B cell (primary cell): ENCODE measurements around the gene STK11. TPM values are rescaled to one million over a fixed set of nuclear protein-coding genes. Genes with fewer than 3 reads are reported as not detected.

Experiments
- ATAC-seq: fragments of 200-7000 bp; cut with Tn5 transposase; one replicate; pipeline ENCODE4 v1.10.0; 2021; ENCODE audit warnings: low read depth, mild to moderate bottlenecking, moderate number of reproducible peaks, moderate library complexity
- CTCF ChIA-PET: fragments of 350-600 bp; sonication (Branson Sonifier 250); formaldehyde crosslinking; loops from one replicate; lab custom pipeline; 2021; ENCODE audit warnings: antibody characterized with exemption, inconsistent platforms; lab: Charles Lee
- POLR2A ChIA-PET: fragments of 350-600 bp; sonication (Branson Sonifier 250); formaldehyde crosslinking; loops from one replicate; lab custom pipeline; 2021; ENCODE audit warnings: antibody characterized with exemption; lab: Charles Lee
- DNase-seq: peaks from one replicate; pipeline ENCODE4 v3.0.0; 2013
- H2AFZ ChIP-seq: 2 replicates; pipeline ENCODE4 v1.6.1; 2012; ENCODE audit warnings: mild to moderate bottlenecking, low read depth, low read length; ENCODE audit not compliant: insufficient read depth, poor library complexity, severe bottlenecking
- H3K27ac ChIP-seq, 2 donors: 1 replicate in 1 of 2; 2 replicates in 1 of 2; pipeline ENCODE4 v1.5.1; 2012 to 2013; ENCODE audit warnings: low read length in 2 of 2, mild to moderate bottlenecking in 2 of 2, moderate library complexity in 1 of 2
- H3K27me3 ChIP-seq, 4 experiments: fragments of 200-600 bp in 1 of 4; sonication (generic) in 1 of 4; replicated peaks in 1 of 4; 1 replicate in 2 of 4; 2 replicates in 2 of 4; pipeline versions ENCODE4 v1.6.1 to v1.7.0; 2013 to 2016; ENCODE audit warnings: low read length in 3 of 4, mild to moderate bottlenecking in 2 of 4, mixed read lengths in 1 of 4, moderate library complexity in 1 of 4; ENCODE audit not compliant: insufficient read depth in 4 of 4, control insufficient read depth in 3 of 4; ENCODE audit errors: control extremely low read depth in 1 of 4
- H3K36me3 ChIP-seq, 2 experiments: replicated peaks in 1 of 2; 1 replicate in 1 of 2; 2 replicates in 1 of 2; pipeline versions ENCODE4 v1.6.1 to v1.7.1; 2013; ENCODE audit warnings: low read length in 1 of 2; ENCODE audit not compliant: insufficient read depth in 2 of 2, control insufficient read depth in 1 of 2; ENCODE audit errors: control extremely low read depth in 1 of 2, extremely low read depth in 1 of 2
- H3K4me1 ChIP-seq, 2 donors: fragments of 200-600 bp in 1 of 2; sonication (generic) in 1 of 2; 1 replicate in 1 of 2; 2 replicates in 1 of 2; pipeline versions ENCODE4 v1.5.1 to v1.6.1; 2013 to 2017; ENCODE audit warnings: low read length in 2 of 2; ENCODE audit not compliant: control insufficient read depth in 2 of 2, insufficient read depth in 2 of 2
- H3K4me2 ChIP-seq: replicated peaks from 2 replicates; pipeline ENCODE3; 2012; ENCODE audit warnings: mild to moderate bottlenecking, low read depth, low read length; ENCODE audit not compliant: poor library complexity, severe bottlenecking
- H3K4me3 ChIP-seq, 5 experiments: fragments of 200-600 bp in 1 of 5; sonication (generic) in 1 of 5; 1 replicate in 3 of 5; 2 replicates in 2 of 5; pipeline versions ENCODE4 v1.5.1 to v1.7.0; 2011 to 2016; ENCODE audit warnings: low read length in 4 of 5, mild to moderate bottlenecking in 4 of 5, low read depth in 2 of 5, control low read depth in 1 of 5, moderate library complexity in 1 of 5; ENCODE audit not compliant: insufficient read depth in 1 of 5; ENCODE audit errors: control extremely low read depth in 1 of 5, extremely low read depth in 1 of 5
- H3K79me2 ChIP-seq: fragments of 200-600 bp; sonication (generic); one replicate; pipeline ENCODE4 v1.6.0; 2016; ENCODE audit warnings: low read length; ENCODE audit not compliant: control insufficient read depth, insufficient read depth
- H3K9ac ChIP-seq: fragments of 200-600 bp; sonication (generic); 2 replicates; pipeline ENCODE4 v1.6.1; 2017; ENCODE audit warnings: mild to moderate bottlenecking, low read length, moderate library complexity
- H3K9me3 ChIP-seq, 3 donors: one replicate each; pipeline versions ENCODE4 v1.6.1 to v1.7.1; 2013; ENCODE audit warnings: low read length in 2 of 3; ENCODE audit not compliant: control insufficient read depth in 2 of 3, insufficient read depth in 1 of 3; ENCODE audit errors: control extremely low read depth in 1 of 3
- H4K20me1 ChIP-seq: 2 replicates; pipeline ENCODE4 v1.6.0; 2012; ENCODE audit warnings: mild to moderate bottlenecking, low read length; ENCODE audit not compliant: insufficient read depth, control insufficient read depth, poor library complexity, severe bottlenecking
- H3K27ac Mint-ChIP-seq: one replicate; pipeline ENCODE4 v1.8.0; 2021; ENCODE audit warnings: mixed read lengths
- H3K27me3 Mint-ChIP-seq: one replicate; pipeline ENCODE4 v1.8.0; 2021; ENCODE audit warnings: mixed read lengths
- H3K4me1 Mint-ChIP-seq: one replicate; pipeline ENCODE4 v1.8.0; 2021; ENCODE audit warnings: mixed read lengths
- H3K4me3 Mint-ChIP-seq: one replicate; pipeline ENCODE4 v1.8.0; 2021; ENCODE audit warnings: mixed read lengths
- H3K9me3 Mint-ChIP-seq: one replicate; pipeline ENCODE4 v1.8.0; 2022; ENCODE audit warnings: mixed read lengths; ENCODE audit not compliant: insufficient read depth
- EZH2 ChIP-seq: IDR thresholded peaks from 2 replicates; pipeline ENCODE4 v1.6.1; 2012; ENCODE audit warnings: borderline replicate concordance, low read depth, mild to moderate bottlenecking, moderate library complexity, low read length; ENCODE audit not compliant: insufficient read depth, poor library complexity, severe bottlenecking
- WGBS: methylation state at CpG from one replicate; pipeline ENCODE4 v1.1.5; 2013; ENCODE audit warnings: missing lambda C conversion rate; ENCODE audit not compliant: insufficient coverage; 5-methylcytosine and 5-hydroxymethylcytosine counted together
- intact Hi-C: fragments of 100-400 bp; cut with micrococcal nuclease; formaldehyde crosslinking; loops from one replicate; pipeline ENCODE4 v1.10.0; 2022
- polyA plus RNA-seq: library from polyadenylated mRNA; depleted of rRNA; stranded (reverse); fragments of >200 nt; gene quantifications from 2 replicates; pipeline ENCODE4 v1.2.3, GENCODE V29; 2012
- total RNA-seq, 2 donors: library from RNA; stranded (reverse); fragments of 120-200 nt in 1 of 2; gene quantifications; 1 replicate in 1 of 2; 2 replicates in 1 of 2; pipeline versions ENCODE4 v1.2.3 to v1.2.4, GENCODE V29; 2013 to 2022
- TF ChIP-seq, protein P1 (sequence below): fragments of 200-600 bp; IDR thresholded peaks from one replicate; pipeline ENCODE4 v1.8.0; 2022; ENCODE audit warnings: antibody characterized with exemption, mild to moderate bottlenecking

The STK11 gene
- total and polyA plus RNA-seq, 2 donors (not counting 1 experiment from before 2014, with no cell fraction given): 87.9 to 89.9 TPM

GRCh38 chr19:1264801-1265614 lies 59.4 kb downstream of the STK11 start:
- peak overlapping the region in 4 of 5 experiments; percentile 2 to 17 (median 6) for H3K4me3 ChIP-seq
- no peaks in the 10 kb centered on the region for H3K9me3 ChIP-seq
- peaks cover 41% of the 10 kb centered on the region for H3K79me2 ChIP-seq
- peaks cover 72 to 84% of the 10 kb centered on the region in 2 donors for H3K4me1 ChIP-seq
- peak overlapping the region; percentile 44 for H3K9ac ChIP-seq
- H3K9me3 Mint-ChIP-seq: no peaks in the 10 kb centered on the region
- H3K4me2 ChIP-seq: peak overlapping the region; percentile 83
- DNase-seq (peak; percentile 94), ATAC-seq (peak; percentile 9)
- intact Hi-C loops: loop anchor here (5.0 kb wide), 2 partner anchors 163 to 358 kb away; partner anchors contain the start of gene GPX4
- peaks cover 0 to 3% of the 10 kb centered on the region in 2 experiments for H3K36me3 ChIP-seq
- H3K4me1 Mint-ChIP-seq: peaks cover 75% of the 10 kb centered on the region
- H4K20me1 ChIP-seq: peaks cover 26% of the 10 kb centered on the region
- TF ChIP-seq EZH2: no peak
- TF ChIP-seq, protein P1, sequence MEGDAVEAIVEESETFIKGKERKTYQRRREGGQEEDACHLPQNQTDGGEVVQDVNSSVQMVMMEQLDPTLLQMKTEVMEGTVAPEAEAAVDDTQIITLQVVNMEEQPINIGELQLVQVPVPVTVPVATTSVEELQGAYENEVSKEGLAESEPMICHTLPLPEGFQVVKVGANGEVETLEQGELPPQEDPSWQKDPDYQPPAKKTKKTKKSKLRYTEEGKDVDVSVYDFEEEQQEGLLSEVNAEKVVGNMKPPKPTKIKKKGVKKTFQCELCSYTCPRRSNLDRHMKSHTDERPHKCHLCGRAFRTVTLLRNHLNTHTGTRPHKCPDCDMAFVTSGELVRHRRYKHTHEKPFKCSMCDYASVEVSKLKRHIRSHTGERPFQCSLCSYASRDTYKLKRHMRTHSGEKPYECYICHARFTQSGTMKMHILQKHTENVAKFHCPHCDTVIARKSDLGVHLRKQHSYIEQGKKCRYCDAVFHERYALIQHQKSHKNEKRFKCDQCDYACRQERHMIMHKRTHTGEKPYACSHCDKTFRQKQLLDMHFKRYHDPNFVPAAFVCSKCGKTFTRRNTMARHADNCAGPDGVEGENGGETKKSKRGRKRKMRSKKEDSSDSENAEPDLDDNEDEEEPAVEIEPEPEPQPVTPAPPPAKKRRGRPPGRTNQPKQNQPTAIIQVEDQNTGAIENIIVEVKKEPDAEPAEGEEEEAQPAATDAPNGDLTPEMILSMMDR: no peak
- peak overlapping the region; percentile 100 for H3K27ac Mint-ChIP-seq
- H3K4me3 Mint-ChIP-seq: peak overlapping the region; percentile 95
- no peaks in the 10 kb centered on the region for H3K27me3 ChIP-seq
- WGBS: 29% methylated on average over 26 of the region's 26 CpGs
- peak overlapping the region; percentile 96 to 99 for H3K27ac ChIP-seq
- no peaks in the 10 kb centered on the region for H3K27me3 Mint-ChIP-seq
- ChIA-PET CTCF (interaction anchor here (1.7 to 10.0 kb wide), 3 partner anchors 11 to 51 kb away, joined by 4 to 658 read pairs (median 113); partner anchors contain the start of gene ATP5F1D), POLR2A (interaction anchor here (0.6 to 11.0 kb wide), 5 partner anchors 9 to 356 kb away, joined by 3 to 402 read pairs (median 33); partner anchors contain the start of genes ATP5F1D and MIDN)
- no peak overlapping the region for H2AFZ ChIP-seq
